Muscle layer of duodenum (tissue), 2 donors: ENCODE results near the gene TJP1.

ENCODE experiments used
- H3K27ac ChIP-seq: one replicate; pipeline ENCODE4 v1.7.0; 2013; ENCODE audit warnings: mild to moderate bottlenecking, low read length
- H3K27me3 ChIP-seq: one replicate; pipeline ENCODE4 v1.7.0; 2013; ENCODE audit warnings: low read depth, mild to moderate bottlenecking, control low read depth, low read length
- H3K36me3 ChIP-seq, 2 donors: one replicate each; pipeline ENCODE4 v1.7.0; 2013; ENCODE audit warnings: low read length in 2 of 2, control low read depth in 1 of 2, mild to moderate bottlenecking in 1 of 2; ENCODE audit not compliant: insufficient read depth in 2 of 2, control insufficient read depth in 1 of 2
- H3K4me1 ChIP-seq, 2 donors: one replicate each; pipeline ENCODE4 v1.7.0; 2013; ENCODE audit warnings: low read length in 2 of 2, mild to moderate bottlenecking in 2 of 2, control low read depth in 1 of 2, moderate library complexity in 1 of 2; ENCODE audit not compliant: insufficient read depth in 2 of 2, control insufficient read depth in 1 of 2
- H3K4me3 ChIP-seq, 2 donors: one replicate each; pipeline ENCODE4 v1.7.0; 2013; ENCODE audit warnings: low read length in 2 of 2, low read depth in 1 of 2, mild to moderate bottlenecking in 1 of 2
- H3K9me3 ChIP-seq, 2 donors: one replicate each; pipeline ENCODE4 v1.7.0; 2013; ENCODE audit warnings: low read length in 2 of 2, control low read depth in 1 of 2, mild to moderate bottlenecking in 1 of 2; ENCODE audit not compliant: control insufficient read depth in 1 of 2
- donor health status: healthy.

Gene TJP1

DNA sequence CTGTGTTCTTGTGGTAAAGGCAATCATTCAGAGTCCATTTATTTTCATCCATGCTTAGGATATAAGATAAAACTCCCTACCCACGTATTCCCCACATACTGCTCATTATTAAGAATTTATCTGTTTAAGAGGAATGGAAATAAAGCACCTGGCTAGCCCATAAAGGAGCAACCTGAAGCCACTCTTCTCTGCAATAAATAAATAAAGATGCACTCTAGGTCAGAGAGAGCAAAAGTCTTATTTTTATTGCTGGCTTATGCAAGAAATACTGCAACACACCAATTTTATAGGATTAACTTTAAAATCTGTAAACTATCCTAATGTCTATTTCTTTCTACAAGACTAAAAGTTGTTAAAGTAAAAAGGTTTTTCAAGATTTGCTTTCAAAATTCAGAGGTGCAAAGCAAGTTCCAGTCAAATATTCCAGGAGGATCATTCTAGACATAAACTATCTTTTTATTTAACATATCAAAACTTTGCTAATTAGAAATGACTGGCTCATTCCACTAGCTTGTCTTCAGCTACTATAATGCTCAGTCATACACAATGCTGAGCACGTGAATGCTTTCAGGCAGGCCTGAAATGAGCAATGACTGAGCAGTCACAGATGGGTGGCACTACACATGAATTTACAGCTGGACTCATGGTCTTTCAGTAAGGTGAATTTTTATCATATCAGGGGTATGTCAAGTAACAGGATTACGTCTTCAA is 7.1 kb downstream of the TJP1 start:
- Histone ChIP-seq H3K4me3 (no peak overlapping the region), H3K27ac (no peak overlapping the region), H3K4me1 (peaks cover 0 to 45% of the 10 kb centered on the region in 2 donors), H3K36me3 (no peaks in the 10 kb centered on the region), H3K27me3 (no peaks in the 10 kb centered on the region), H3K9me3 (no peaks in the 10 kb centered on the region)

GRCh38 chr15:29813009-29813408 is 9.3 kb downstream of the TJP1 start:
- Histone ChIP-seq H3K4me1 (peaks cover 0 to 37% of the 10 kb centered on the region in 2 donors), H3K36me3 (no peaks in the 10 kb centered on the region), H3K4me3 (no peak overlapping the region)

GRCh38 chr15:29812384-29812694 is 9.9 kb downstream of the TJP1 start:
- Histone ChIP-seq H3K4me3 (no peak overlapping the region), H3K27me3 (no peaks in the 10 kb centered on the region), H3K27ac (no peak overlapping the region), H3K9me3 (no peaks in the 10 kb centered on the region), H3K4me1 (peaks cover 0 to 37% of the 10 kb centered on the region in 2 donors), H3K36me3 (no peaks in the 10 kb centered on the region)

More at GRCh38 chr15:29813009-29813408, 9.3 kb downstream of the TJP1 start:
- no peaks in the 10 kb centered on the region for H3K9me3 ChIP-seq
- H3K27me3 ChIP-seq, result no peaks in the 10 kb centered on the region
- H3K27ac ChIP-seq, result no peak overlapping the region

- no peak overlapping the region for H3K27ac ChIP-seq
- peaks cover 0 to 37% of the 10 kb centered on the region in 2 donors for H3K4me1 ChIP-seq
- H3K4me3 ChIP-seq, result no peak overlapping the region
- no peaks in the 10 kb centered on the region for H3K36me3 ChIP-seq
- no peaks in the 10 kb centered on the region for H3K27me3 ChIP-seq
- H3K9me3 ChIP-seq, result no peaks in the 10 kb centered on the region
These were observed 10.4 kb downstream of the TJP1 start for GRCh38 chr15:29811691-29812383.

DNA sequence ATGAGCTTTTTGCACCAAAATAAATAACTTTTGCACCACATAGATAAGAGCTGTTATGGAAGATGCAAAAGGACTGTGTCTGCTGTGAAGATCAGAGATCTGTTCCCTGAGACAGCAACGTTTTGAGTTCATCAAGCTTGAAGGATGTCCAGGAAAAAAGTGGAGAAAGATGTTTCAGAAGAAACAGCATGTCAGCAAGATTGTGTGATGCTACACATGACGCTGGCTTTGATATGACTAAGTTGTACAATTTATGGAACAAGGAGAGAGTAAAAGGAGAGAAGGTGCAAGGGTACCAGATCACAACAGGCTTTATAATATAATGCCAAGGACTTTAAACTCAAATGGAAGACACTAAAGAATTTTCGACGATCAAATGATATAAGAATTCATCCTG is 16.6 kb downstream of the TJP1 start:
- Histone ChIP-seq H3K27ac (no peak overlapping the region), H3K4me3 (no peak overlapping the region), H3K4me1 (peaks cover 9 to 52% of the 10 kb centered on the region in 2 donors)

DNA sequence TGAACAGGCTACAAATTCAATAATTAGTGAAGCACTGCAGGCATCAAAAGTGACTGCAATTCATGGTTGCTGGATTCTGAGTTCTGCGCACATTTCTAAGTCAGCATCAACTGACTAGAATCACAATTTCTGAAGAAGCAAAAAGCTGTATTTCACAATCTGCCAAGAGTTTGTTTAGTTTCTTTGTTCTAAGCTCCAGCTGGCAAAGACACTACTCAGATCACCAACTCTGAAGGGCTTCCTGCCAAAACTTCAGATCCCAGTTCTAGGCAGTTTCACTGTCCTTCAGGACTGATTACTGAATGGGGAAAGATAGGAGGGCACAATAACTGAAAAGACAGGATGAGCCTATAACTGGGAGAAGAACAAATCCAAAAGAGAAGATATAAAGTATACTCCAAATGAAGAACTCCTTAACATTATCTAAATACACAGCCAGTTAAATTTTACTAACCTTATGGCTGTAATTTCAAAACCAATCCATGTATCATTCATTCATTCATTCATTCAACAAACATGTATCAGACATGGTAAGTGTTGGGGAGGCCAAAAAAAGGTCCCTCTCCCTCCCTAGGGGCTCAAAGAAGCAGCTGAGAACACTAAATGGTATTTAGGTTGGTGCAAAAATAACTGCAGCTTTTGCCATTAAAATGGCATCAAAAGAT is 17.1 kb downstream of the TJP1 start:
- Histone ChIP-seq H3K4me1 (peaks cover 9 to 53% of the 10 kb centered on the region in 2 donors), H3K4me3 (peak overlapping the region in 1 of 2 donors; percentile 2), H3K36me3 (no peaks in the 10 kb centered on the region), H3K27me3 (no peaks in the 10 kb centered on the region), H3K27ac (no peak overlapping the region), H3K9me3 (no peaks in the 10 kb centered on the region)

More for the DNA sequence above, 16.6 kb downstream of the TJP1 start:
- Histone ChIP-seq H3K9me3 (no peaks in the 10 kb centered on the region), H3K36me3 (no peaks in the 10 kb centered on the region), H3K27me3 (no peaks in the 10 kb centered on the region)

- no peak overlapping the region for H3K27ac ChIP-seq
- no peaks in the 10 kb centered on the region for H3K36me3 ChIP-seq
- no peaks in the 10 kb centered on the region for H3K9me3 ChIP-seq
- peaks cover 9 to 55% of the 10 kb centered on the region in 2 donors for H3K4me1 ChIP-seq
- H3K4me3 ChIP-seq, result no peak overlapping the region
- no peaks in the 10 kb centered on the region for H3K27me3 ChIP-seq
These were observed 19.9 kb downstream of the TJP1 start for GRCh38 chr15:29802411-29802810.

DNA sequence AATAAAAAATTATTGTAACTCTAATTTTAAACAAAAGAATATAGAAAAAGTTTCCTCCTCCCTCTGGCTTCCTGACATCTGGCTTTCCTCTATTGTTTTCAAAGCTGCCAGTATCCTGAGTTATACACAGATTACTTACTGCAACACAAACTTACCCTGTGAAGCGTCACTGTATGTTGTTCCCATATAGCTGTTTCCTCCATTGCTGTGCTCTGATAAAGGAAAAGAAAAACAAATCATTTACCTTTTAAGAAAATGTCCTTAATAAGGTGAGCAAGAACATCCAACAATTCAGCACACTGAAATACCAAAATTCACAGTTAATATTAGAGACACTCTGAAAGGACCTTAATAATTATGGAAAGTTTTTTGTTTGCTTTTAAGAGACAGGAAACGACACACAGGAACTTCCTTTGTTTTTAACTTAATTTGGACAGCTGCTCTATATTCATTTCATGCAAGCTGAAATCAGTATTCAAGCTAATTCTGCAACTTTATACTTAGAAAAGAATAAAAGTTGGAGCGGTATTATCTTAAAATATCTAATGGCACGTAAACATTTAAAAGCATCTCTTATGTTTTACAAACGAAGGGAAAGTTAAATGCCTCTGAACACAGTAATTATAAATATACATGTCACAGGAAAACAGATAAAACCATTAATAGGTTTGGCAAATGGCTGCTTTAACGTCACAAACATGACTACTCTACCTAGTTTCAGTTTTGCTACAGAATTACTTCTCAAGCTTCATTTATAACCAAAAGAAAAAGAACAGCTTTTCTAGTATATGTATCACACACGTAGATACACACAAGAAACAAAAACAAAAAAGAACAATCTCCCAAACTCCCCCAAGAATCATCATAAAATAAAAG is 21.5 kb downstream of the TJP1 start:
- peak overlapping the region in 1 of 2 donors; percentile 34 for H3K4me3 ChIP-seq
- no peaks in the 10 kb centered on the region for H3K36me3 ChIP-seq
- H3K9me3 ChIP-seq, result no peaks in the 10 kb centered on the region
- peaks cover 8 to 46% of the 10 kb centered on the region in 2 donors for H3K4me1 ChIP-seq
- H3K27ac ChIP-seq, result no peak overlapping the region
- no peaks in the 10 kb centered on the region for H3K27me3 ChIP-seq

DNA sequence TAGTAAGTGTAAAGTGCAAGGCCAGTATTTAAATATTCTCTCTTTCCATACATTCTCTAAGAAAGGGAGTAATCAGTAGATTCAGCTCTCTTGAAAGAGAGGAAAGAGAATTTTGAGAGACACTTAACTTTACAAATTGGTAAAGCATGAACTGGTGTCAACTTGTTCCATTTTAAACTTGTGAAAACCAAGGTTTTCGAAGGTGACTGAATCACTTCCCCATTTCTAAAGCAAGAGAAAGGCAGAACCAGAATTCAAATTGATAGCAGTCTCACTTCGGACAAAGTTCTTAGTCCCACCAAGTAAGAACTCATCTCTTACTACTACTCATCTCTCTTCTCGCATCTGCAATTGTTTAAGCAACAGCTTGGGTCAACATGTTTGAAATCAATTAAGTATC is 22.4 kb downstream of the TJP1 start:
- H3K27ac ChIP-seq, result no peak overlapping the region
- no peak overlapping the region for H3K4me3 ChIP-seq
- H3K27me3 ChIP-seq, result no peaks in the 10 kb centered on the region
- H3K4me1 ChIP-seq, result peaks cover 0 to 37% of the 10 kb centered on the region in 2 donors
- H3K9me3 ChIP-seq, result no peaks in the 10 kb centered on the region
- H3K36me3 ChIP-seq, result no peaks in the 10 kb centered on the region

- Histone ChIP-seq H3K36me3 (peaks cover 4 to 5% of the 10 kb centered on the region in 2 donors), H3K27ac (no peak overlapping the region), H3K4me3 (no peak overlapping the region), H3K27me3 (no peaks in the 10 kb centered on the region), H3K4me1 (peaks cover 0 to 16% of the 10 kb centered on the region in 2 donors), H3K9me3 (no peaks in the 10 kb centered on the region)
These were observed 26.7 kb downstream of the TJP1 start for GRCh38 chr15:29795610-29796009.
